ENCODE results near the gene FGF6.

- TF ChIP-seq EP300 (IDR thresholded peaks at IDR 0.05): no peak
- TF ChIP-seq, protein P1, sequence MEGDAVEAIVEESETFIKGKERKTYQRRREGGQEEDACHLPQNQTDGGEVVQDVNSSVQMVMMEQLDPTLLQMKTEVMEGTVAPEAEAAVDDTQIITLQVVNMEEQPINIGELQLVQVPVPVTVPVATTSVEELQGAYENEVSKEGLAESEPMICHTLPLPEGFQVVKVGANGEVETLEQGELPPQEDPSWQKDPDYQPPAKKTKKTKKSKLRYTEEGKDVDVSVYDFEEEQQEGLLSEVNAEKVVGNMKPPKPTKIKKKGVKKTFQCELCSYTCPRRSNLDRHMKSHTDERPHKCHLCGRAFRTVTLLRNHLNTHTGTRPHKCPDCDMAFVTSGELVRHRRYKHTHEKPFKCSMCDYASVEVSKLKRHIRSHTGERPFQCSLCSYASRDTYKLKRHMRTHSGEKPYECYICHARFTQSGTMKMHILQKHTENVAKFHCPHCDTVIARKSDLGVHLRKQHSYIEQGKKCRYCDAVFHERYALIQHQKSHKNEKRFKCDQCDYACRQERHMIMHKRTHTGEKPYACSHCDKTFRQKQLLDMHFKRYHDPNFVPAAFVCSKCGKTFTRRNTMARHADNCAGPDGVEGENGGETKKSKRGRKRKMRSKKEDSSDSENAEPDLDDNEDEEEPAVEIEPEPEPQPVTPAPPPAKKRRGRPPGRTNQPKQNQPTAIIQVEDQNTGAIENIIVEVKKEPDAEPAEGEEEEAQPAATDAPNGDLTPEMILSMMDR (IDR thresholded peaks at IDR 0.05): no peak
Measured at GRCh38 chr12:4486980-4487379, 41.4 kb upstream of the FGF6 start.

Data from sigmoid colon (tissue), 4 donors.